OCI-LY7 (cell line): ENCODE data around the gene GBA3.

ENCODE experiments used
- EZH2phosphoT487 ChIP-seq: fragments of 200-600 bp; sonication (generic); IDR thresholded peaks from 2 replicates; pipeline ENCODE4 v1.6.1; 2018; ENCODE audit warnings: low read depth, borderline replicate concordance, mild to moderate bottlenecking, mixed run types, antibody characterized with exemption, low read length, moderate library complexity, mixed read lengths
- TF ChIP-seq, protein P1 (sequence below): fragments of 200-600 bp; sonication (generic); conservative IDR thresholded peaks from 2 replicates; pipeline ENCODE4 v1.5.1; 2014; ENCODE audit warnings: mild to moderate bottlenecking, antibody characterized with exemption, low read length, moderate library complexity, mixed read lengths

DNA sequence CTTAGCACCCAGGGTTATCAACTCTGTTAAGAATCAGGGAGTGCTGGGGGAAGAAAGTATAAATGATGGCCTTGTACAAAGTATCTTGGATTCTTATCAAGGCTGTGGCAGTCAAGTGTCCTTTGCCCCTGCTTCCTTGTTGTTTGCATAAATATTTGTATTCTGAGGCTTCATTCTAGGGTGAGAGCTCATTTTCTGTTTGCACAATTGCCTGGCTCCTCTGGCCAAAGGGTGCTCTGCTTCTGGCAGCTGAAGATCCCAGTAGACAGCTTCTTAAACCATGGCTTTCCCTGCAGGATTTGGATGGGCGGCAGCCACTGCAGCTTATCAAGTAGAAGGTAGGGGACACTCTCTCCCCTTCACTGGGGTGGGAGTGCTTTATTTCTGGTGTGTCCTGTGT is at the start of gene GBA3:
- TF ChIP-seq, protein P1, sequence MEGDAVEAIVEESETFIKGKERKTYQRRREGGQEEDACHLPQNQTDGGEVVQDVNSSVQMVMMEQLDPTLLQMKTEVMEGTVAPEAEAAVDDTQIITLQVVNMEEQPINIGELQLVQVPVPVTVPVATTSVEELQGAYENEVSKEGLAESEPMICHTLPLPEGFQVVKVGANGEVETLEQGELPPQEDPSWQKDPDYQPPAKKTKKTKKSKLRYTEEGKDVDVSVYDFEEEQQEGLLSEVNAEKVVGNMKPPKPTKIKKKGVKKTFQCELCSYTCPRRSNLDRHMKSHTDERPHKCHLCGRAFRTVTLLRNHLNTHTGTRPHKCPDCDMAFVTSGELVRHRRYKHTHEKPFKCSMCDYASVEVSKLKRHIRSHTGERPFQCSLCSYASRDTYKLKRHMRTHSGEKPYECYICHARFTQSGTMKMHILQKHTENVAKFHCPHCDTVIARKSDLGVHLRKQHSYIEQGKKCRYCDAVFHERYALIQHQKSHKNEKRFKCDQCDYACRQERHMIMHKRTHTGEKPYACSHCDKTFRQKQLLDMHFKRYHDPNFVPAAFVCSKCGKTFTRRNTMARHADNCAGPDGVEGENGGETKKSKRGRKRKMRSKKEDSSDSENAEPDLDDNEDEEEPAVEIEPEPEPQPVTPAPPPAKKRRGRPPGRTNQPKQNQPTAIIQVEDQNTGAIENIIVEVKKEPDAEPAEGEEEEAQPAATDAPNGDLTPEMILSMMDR = no peak
- no peak for TF ChIP-seq EZH2phosphoT487
